Left forelimb (tissue), 1 donor: ENCODE results near the gene ELF1.
"Not testable (repeated sequence)": the region's sequence is repeated elsewhere in the genome, so short reads cannot be mapped to it uniquely, and the experiment has no call there.

Experiments used
- DNase-seq: peaks from one replicate; pipeline ENCODE4 v3.0.0-alpha.2; 2018; ENCODE audit warnings: low spot score

Gene ELF1

DNA sequence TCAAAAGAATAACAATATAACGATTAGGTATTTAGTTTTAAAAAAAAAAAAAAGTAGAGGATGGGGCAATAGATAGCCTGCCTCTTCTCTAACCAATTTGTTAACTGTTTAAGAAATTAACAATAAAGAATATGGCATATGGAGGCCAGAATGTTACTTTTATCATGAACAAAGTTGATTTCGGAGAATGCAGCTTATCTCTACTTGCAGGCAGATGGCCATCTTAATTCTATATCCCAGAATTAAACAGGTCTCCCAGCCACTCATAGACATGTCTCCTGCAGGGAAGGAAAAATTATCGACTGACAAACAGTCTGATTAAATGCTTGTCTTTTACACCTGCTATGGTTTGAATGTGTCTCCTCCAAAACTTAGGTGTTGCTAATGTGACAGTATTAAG lies 133.1 kb downstream of the ELF1 start:
- DNase-seq, result no peak

DNA sequence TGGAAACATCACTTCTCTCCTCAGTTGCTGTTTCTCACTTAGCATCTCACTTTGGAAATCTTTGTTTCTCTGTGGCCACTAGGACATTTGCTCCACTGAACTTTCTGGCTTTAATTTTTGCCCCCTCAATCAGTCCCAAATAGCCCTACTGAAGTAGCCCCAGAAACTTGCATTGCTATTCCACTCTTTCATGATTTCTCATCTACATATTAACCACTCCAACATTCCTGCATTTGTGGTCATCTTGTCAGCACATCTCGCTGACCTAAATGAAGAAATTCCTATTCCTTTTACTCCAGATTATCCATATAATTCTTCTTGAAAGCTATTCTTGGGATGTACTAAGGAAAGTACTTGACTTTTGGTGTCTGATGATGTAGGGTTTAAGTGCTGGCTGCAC lies 134.9 kb downstream of the ELF1 start:
- DNase-seq, result not testable (repeated sequence)
